ENCODE results near the gene BIRC6.

Gene BIRC6

GRCh38 chr2:32363597-32363996, 6.8 kb downstream of the BIRC6 start:
- no peak for TF ChIP-seq SIN3A (IDR thresholded peaks at IDR 0.05; ENCODE audit: borderline replicate concordance, insufficient read depth, low read length)
- TF ChIP-seq TAF1 (IDR thresholded peaks at IDR 0.05; ENCODE audit: borderline replicate concordance, insufficient read depth, low read length): no peak
- no peak for TF ChIP-seq REST (IDR thresholded peaks at IDR 0.05; ENCODE audit: insufficient read depth in 1 of 2, low read depth in 2 of 2, low read length in 2 of 2)
- no peak for TF ChIP-seq FOXP2 (optimal IDR thresholded peaks at IDR 0.05; ENCODE audit: borderline replicate concordance, extremely low read depth, extremely low read length, insufficient read depth)
- no peak for TF ChIP-seq POLR2AphosphoS5 (IDR thresholded peaks at IDR 0.05; ENCODE audit: low read depth, low read length)

- TF ChIP-seq SIN3A (IDR thresholded peaks at IDR 0.05; ENCODE audit: borderline replicate concordance, insufficient read depth, low read length): no peak
- TF ChIP-seq TAF1 (IDR thresholded peaks at IDR 0.05; ENCODE audit: borderline replicate concordance, insufficient read depth, low read length): no peak
- TF ChIP-seq FOXP2 (optimal IDR thresholded peaks at IDR 0.05; ENCODE audit: borderline replicate concordance, extremely low read depth, extremely low read length, insufficient read depth): no peak
- TF ChIP-seq POLR2AphosphoS5 (IDR thresholded peaks at IDR 0.05; ENCODE audit: low read depth, low read length): no peak
- TF ChIP-seq REST (IDR thresholded peaks at IDR 0.05; ENCODE audit: insufficient read depth in 1 of 2, low read depth in 2 of 2, low read length in 2 of 2): no peak
These were observed 9.8 kb downstream of the BIRC6 start for GRCh38 chr2:32366595-32366994.

GRCh38 chr2:32369222-32369621, 12.4 kb downstream of the BIRC6 start:
- TF ChIP-seq TAF1 (IDR thresholded peaks at IDR 0.05; ENCODE audit: borderline replicate concordance, insufficient read depth, low read length): no peak
- no peak for TF ChIP-seq FOXP2 (optimal IDR thresholded peaks at IDR 0.05; ENCODE audit: borderline replicate concordance, extremely low read depth, extremely low read length, insufficient read depth)
- TF ChIP-seq SIN3A (IDR thresholded peaks at IDR 0.05; ENCODE audit: borderline replicate concordance, insufficient read depth, low read length): no peak
- no peak for TF ChIP-seq REST (IDR thresholded peaks at IDR 0.05; ENCODE audit: insufficient read depth in 1 of 2, low read depth in 2 of 2, low read length in 2 of 2)
- TF ChIP-seq POLR2AphosphoS5 (IDR thresholded peaks at IDR 0.05; ENCODE audit: low read depth, low read length): no peak

- no peak for TF ChIP-seq REST (IDR thresholded peaks at IDR 0.05; ENCODE audit: insufficient read depth in 1 of 2, low read depth in 2 of 2, low read length in 2 of 2)
- no peak for TF ChIP-seq POLR2AphosphoS5 (IDR thresholded peaks at IDR 0.05; ENCODE audit: low read depth, low read length)
These were observed 15.8 kb downstream of the BIRC6 start for GRCh38 chr2:32372519-32373182.
